ENCODE data around the gene ETV6. TPM values are rescaled to one million over a fixed set of nuclear protein-coding genes. Genes with fewer than 3 reads are reported as not detected.

The ETV6 gene
- total RNA-seq, 2 experiments from 2014 or later: 17.1 to 19.3 TPM

GRCh38 chr12:11797317-11797913 is 147.9 kb downstream of the ETV6 start:
- intact Hi-C loops (cut with micrococcal nuclease; ENCODE audit: unreplicated experiment): no loop called here
- TF ChIP-seq EZH2phosphoT487 (IDR thresholded peaks at IDR 0.05; ENCODE audit: borderline replicate concordance, low read depth, low read length): no peak
- no peak for TF ChIP-seq CTCF (conservative IDR thresholded peaks at IDR 0.05; ENCODE audit: low read length)
- Histone ChIP-seq H3K9me2 (ENCODE audit: insufficient read depth, low read length) (no peaks in the 10 kb centered on the region), H3K36me3 (ENCODE audit: insufficient read depth, low read length) (peaks cover 13% of the 10 kb centered on the region; the same call in 1 of the 2 replicates), H3K9me3 (ENCODE audit: low read length) (no peaks in the 10 kb centered on the region; the same call in 1 of the 2 replicates), H3K79me2 (ENCODE audit: insufficient read depth, low read depth, low read length) (no peaks in the 10 kb centered on the region), H3K4me1 (ENCODE audit: insufficient read depth, low read length, poor library complexity, severe bottlenecking) (peaks cover 31% of the 10 kb centered on the region), H3K4me2 (ENCODE audit: low read length) (no peak overlapping the region), H3K4me3 (ENCODE audit: low read depth, low read length, poor library complexity, severe bottlenecking) (no peak overlapping the region), H4K20me1 (ENCODE audit: insufficient read depth, low read length) (no peaks in the 10 kb centered on the region), H2AFZ (ENCODE audit: low read length) (no peak overlapping the region), H3K27ac (ENCODE audit: low read depth, low read length, poor library complexity, severe bottlenecking) (no peak overlapping the region)
- BruUV-seq (replicated peaks): no TSS peak
- ChIA-PET POLR2A (interaction anchor here (0.6 to 2.0 kb wide), 5 partner anchors 8 to 28 kb away, joined by 3 to 5 read pairs (median 4); no protein-coding TSS in a partner anchor), CTCF (ENCODE audit: unreplicated experiment) (no interaction called here)
- DNase-seq (ENCODE audit: low spot score): no peak

- Histone ChIP-seq H3K4me2 (ENCODE audit: low read length) (peak overlapping the region; percentile 60), H3K36me3 (ENCODE audit: insufficient read depth, low read length) (peaks cover 14% of the 10 kb centered on the region; the same call in 1 of the 2 replicates), H3K9me3 (ENCODE audit: low read length) (no peaks in the 10 kb centered on the region; the same call in 1 of the 2 replicates), H3K79me2 (ENCODE audit: insufficient read depth, low read depth, low read length) (no peaks in the 10 kb centered on the region), H2AFZ (ENCODE audit: low read length) (peak overlapping the region; percentile 55), H3K4me3 (ENCODE audit: low read depth, low read length, poor library complexity, severe bottlenecking) (no peak overlapping the region), H4K20me1 (ENCODE audit: insufficient read depth, low read length) (no peaks in the 10 kb centered on the region), H3K27ac (ENCODE audit: low read depth, low read length, poor library complexity, severe bottlenecking) (peak overlapping the region; percentile 12), H3K4me1 (ENCODE audit: insufficient read depth, low read length, poor library complexity, severe bottlenecking) (peaks cover 31% of the 10 kb centered on the region), H3K9me2 (ENCODE audit: insufficient read depth, low read length) (no peaks in the 10 kb centered on the region)
- ChIA-PET CTCF (ENCODE audit: unreplicated experiment) (no interaction called here), POLR2A (interaction anchor here (0.6 to 1.1 kb wide), 5 partner anchors 12 to 119 kb away, joined by 3 to 8 read pairs (median 3); no protein-coding TSS in a partner anchor)
- intact Hi-C loops (cut with micrococcal nuclease; ENCODE audit: unreplicated experiment): no loop called here
- TF ChIP-seq EZH2phosphoT487 (IDR thresholded peaks at IDR 0.05; ENCODE audit: borderline replicate concordance, low read depth, low read length) (no peak), CTCF (conservative IDR thresholded peaks at IDR 0.05; ENCODE audit: low read length) (no peak)
- no peak for DNase-seq (ENCODE audit: low spot score)
- no TSS peak for BruUV-seq (replicated peaks)
Measured at GRCh38 chr12:11798006-11798708, 148.7 kb downstream of the ETV6 start.
